ENCODE measurements around the gene VSTM2B.

Gene VSTM2B

DNA sequence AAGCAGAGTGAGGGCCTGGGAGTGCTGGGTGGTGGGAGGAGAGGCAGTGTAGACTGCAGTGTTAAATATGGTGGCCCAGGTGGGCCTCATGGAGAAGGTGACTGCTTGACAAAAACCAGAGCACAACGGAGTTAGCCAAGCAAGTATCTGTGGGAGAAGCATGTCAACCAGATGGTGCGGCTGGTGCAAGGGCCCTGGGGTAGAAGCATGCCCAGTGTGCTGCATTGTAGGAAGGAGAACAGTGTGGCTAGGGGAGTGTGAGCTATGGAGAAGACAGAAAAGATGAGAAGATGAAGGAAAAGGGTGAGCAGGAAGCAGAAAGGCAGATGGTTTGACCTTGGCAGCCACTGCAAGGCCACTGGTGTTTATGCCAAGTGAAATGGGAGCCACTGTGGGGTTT is 2.2 kb upstream of the VSTM2B start:
- TF ChIP-seq, protein P1, sequence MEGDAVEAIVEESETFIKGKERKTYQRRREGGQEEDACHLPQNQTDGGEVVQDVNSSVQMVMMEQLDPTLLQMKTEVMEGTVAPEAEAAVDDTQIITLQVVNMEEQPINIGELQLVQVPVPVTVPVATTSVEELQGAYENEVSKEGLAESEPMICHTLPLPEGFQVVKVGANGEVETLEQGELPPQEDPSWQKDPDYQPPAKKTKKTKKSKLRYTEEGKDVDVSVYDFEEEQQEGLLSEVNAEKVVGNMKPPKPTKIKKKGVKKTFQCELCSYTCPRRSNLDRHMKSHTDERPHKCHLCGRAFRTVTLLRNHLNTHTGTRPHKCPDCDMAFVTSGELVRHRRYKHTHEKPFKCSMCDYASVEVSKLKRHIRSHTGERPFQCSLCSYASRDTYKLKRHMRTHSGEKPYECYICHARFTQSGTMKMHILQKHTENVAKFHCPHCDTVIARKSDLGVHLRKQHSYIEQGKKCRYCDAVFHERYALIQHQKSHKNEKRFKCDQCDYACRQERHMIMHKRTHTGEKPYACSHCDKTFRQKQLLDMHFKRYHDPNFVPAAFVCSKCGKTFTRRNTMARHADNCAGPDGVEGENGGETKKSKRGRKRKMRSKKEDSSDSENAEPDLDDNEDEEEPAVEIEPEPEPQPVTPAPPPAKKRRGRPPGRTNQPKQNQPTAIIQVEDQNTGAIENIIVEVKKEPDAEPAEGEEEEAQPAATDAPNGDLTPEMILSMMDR (IDR thresholded peaks at IDR 0.05; ENCODE audit: low read depth, low read length) = no peak
- DNase-seq (ENCODE audit: extremely low read depth, low read depth) = no peak

DNA sequence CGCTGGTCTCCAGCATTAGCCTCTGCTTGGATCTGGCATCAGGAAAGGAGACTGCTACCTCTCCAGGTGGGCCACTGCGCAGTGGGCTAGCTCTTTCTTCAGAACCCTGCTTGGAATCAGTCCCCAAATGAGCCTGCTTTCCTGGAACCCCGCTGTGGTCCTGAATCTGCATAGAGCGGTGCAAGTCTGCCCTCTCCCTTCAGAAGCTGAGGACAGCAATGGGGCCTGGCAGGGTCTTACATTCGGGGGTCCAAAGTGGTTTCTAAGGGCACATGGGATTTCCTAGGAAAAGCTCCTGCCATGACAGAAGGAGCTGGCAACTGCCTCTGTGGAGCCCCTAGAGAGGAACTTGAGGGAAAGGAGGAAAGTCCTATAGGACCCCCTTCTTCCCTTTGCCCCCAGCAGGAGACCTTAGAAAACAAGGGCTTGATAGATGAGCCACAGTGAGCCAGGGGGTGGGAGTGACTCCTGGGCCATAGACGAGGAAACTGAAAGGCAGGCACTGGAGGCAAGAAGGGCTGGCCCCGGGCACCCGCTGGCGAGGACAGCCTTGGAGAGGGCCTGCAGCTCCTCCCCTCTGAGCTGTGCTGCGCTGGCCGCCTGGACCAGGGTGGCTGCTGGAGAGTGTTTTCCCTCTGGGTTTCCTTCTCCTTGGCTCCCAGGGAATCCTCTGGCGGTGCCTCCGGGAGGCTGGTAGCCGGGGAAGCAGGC is 1.4 kb upstream of the VSTM2B start:
- no peak for DNase-seq (ENCODE audit: extremely low read depth, low read depth)
- TF ChIP-seq, protein P1 (IDR thresholded peaks at IDR 0.05; ENCODE audit: low read depth, low read length) = no peak

DNA sequence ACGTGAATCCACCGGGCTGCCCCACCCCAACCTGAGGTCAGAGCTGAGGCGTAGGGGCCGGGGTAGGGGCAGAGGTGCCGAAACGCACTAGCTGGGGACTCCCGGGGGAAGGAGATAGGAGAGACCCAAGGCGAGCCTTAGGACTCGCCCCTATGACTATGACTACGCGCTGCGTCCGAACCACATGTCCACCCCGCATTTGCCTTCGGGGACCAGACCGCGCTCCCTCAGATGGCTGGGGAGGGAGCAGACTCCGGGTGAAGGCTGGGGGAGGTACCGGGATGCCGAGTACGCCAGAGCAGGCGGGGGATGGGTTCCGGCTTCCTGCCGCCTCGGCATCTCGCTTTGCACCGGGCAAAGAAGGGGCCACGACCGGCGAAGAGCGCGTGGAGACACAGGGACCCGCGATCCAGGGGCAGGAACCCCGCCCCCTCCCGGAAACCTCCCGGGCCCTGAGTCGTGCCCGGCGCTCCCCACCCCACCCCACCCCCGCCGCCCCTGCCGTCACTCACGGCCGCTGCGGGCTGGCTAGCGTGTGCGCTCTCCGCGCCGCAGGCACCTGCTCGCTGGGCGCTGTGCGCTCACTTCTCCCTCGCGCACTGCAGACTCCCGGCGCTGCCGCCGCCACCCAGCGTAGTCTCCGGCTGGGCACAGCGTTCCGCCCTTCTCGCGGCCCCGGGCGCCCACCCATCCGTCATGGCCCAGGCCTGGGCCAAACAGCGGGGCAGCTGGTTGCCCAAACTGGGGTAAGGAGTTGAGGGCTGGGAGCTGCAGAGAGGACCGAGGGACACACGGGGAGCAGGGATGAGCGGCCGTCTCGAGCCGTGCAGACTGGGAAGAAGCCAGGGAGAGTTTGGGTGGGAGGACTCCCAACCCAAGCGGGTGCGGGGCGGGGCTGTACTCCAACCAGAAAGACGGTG is 622 bp upstream of the VSTM2B start:
- DNase-seq (ENCODE audit: extremely low read depth, low read depth) = no peak

DNA sequence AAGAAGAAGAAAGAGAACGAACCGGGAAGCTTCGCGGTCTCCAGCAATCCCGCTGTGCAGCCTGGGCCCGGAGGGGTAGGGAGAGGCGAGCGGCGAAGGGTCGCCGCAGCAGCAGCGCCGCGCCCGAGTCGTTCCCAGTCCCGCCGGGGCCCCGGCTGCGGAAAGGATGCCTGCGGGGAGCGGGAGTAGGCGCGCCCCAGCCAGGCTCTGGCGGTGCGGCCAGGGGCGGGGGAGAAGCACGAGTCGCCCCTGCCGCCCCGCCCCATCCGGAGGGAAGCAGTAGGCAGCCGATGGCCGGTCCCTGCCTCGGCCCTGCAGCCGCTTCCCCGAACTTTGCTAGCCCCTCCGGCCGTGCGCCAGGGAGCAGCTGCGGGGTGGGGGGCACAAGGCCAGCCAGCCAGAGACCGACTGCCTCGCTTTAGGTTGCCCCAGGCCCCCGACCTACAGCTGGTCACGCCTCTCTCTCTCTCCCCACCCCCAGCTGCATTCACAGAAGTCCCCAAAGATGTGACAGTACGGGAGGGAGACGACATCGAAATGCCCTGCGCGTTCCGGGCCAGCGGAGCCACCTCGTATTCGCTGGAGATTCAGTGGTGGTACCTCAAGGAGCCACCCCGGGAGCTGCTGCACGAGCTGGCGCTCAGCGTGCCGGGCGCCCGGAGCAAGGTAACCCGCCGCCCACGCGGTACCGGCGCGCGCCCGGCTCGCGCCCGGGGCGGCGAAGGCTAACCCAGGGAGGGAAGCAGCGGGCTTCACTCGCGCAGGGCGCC is 1.1 kb downstream of the VSTM2B start:
- TF ChIP-seq, protein P1 (IDR thresholded peaks at IDR 0.05; ENCODE audit: low read depth, low read length) = no peak
- DNase-seq (ENCODE audit: extremely low read depth, low read depth) = no peak

More for the DNA sequence above, 622 bp upstream of the VSTM2B start:
- TF ChIP-seq, protein P1 (IDR thresholded peaks at IDR 0.05; ENCODE audit: low read depth, low read length) = no peak

DNA sequence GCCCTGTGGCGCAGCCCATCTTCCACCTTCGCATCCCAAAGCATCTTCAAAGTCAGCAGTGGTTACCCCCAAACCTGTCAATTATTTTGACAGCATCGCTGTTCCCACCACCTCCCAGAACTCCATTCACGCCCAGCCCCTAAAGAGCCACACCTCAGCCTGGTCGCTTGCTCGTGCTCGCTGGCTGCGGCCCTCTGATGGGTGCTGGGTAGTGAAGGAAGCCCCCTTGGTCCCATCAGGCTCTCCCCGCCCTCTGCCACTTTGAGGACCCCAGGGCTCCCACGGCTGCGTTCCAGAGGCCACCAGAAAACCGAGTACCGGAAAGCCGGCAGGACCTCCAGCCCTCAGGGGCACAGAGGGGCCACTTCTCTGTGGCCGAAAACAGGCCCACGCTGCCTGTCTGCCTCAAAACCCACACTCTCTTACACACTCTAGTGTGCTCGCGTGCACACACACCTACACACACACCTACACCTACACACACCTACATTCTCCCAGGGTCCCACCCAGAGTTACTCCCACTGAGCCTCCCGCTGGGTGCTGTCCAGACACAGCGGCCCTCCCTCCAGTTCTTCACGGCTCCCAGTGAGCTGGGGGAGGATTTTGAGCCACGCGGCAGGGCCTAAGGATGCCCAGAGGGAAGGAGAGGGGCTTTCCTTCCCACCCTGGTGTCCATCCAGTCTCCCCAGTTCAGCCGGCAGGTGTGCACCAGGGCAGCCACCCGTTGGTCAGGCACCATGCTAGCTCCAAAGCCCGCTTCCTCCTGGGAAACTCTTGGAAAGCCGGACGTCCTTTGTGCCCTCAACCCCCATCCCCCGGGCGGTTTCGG is 1.9 kb downstream of the VSTM2B start:
- no peak for DNase-seq (ENCODE audit: extremely low read depth, low read depth)
- TF ChIP-seq, protein P1 (IDR thresholded peaks at IDR 0.05; ENCODE audit: low read depth, low read length) = no peak

DNA sequence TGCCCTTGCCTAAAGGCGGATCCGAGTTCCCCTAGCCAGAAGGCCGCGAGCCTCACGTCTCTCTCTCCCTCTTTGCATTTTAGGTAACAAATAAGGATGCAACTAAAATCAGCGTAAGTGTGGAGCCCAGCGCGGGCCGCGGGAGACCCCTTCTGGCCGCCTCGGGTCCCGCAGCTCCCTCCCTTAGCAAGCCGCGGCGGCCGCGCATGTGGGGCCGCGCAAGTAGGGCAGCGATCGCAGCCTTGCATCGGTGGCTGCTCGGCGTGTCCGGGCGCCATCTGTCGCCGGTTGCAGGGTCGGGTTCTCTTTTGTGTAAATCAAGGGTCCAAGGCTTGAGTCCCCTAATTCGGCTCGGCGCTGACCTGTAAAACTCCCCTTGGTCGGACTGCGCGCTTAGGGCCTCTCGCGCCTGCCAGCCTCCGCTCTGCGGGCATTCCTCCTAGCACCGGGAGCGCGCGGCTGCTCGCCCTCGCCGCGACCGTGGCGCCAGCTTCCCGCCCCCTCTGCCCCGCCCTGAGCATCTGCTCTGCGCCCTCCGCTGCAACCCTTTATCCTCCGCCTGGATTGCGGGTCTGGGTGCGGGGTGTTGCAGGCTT is 2.7 kb downstream of the VSTM2B start:
- TF ChIP-seq, protein P1 (IDR thresholded peaks at IDR 0.05; ENCODE audit: low read depth, low read length) = peak; percentile 81
- DNase-seq (ENCODE audit: extremely low read depth, low read depth) = peak; percentile 20

Measured in AG09319 (cell line).